SKM-1 treated with dmso at 0.1 percent for 144 hours (cell line): Measurements from ENCODE around the gene CDKL5.

Experiments used
- DNase-seq: peaks from one replicate; lab custom pipeline; 2025; ENCODE audit not compliant: unreplicated experiment; lab: John Stamatoyannopoulos, UW

Gene CDKL5

GRCh38 chrX:18643243-18643642, 217.8 kb downstream of the CDKL5 start:
- DNase-seq, result no peak

- no peak for DNase-seq
Observed at GRCh38 chrX:18643853-18644252, 218.4 kb downstream of the CDKL5 start.

- no peak for DNase-seq
Observed at GRCh38 chrX:18647621-18648020, 222.2 kb downstream of the CDKL5 start.

- no peak for DNase-seq
Observed at GRCh38 chrX:18649498-18649951, 224.1 kb downstream of the CDKL5 start.

GRCh38 chrX:18650662-18651061, 225.3 kb downstream of the CDKL5 start:
- DNase-seq, result no peak

GRCh38 chrX:18652636-18653035, 227.2 kb downstream of the CDKL5 start:
- DNase-seq, result no peak

GRCh38 chrX:18654875-18655836, 229.7 kb downstream of the CDKL5 start:
- DNase-seq, result no peak

GRCh38 chrX:18661273-18661672, 235.9 kb downstream of the CDKL5 start:
- no peak for DNase-seq

GRCh38 chrX:18664947-18665346, 239.5 kb downstream of the CDKL5 start:
- no peak for DNase-seq

- DNase-seq, result peak; percentile 36
Observed at GRCh38 chrX:18666614-18667013, 241.2 kb downstream of the CDKL5 start.

GRCh38 chrX:18668071-18668835, 242.8 kb downstream of the CDKL5 start:
- DNase-seq, result peak; percentile 33

GRCh38 chrX:18672008-18672407, 246.6 kb downstream of the CDKL5 start, which contains the start of gene RS1:
TSS of gene RS1 (minus strand) at chrX:18672108. CDS start at chrX:18672068, 40 bp downstream.
- DNase-seq, result no peak

- DNase-seq, result no peak
Observed at GRCh38 chrX:18674417-18674787, 249.0 kb downstream of the CDKL5 start.

- peak; percentile 67 for DNase-seq
Observed at GRCh38 chrX:18674788-18675735, 249.7 kb downstream of the CDKL5 start.

GRCh38 chrX:18676050-18676449, 250.6 kb downstream of the CDKL5 start:
- DNase-seq, result no peak

- DNase-seq, result no peak
Observed at GRCh38 chrX:18676470-18676869, 251.1 kb downstream of the CDKL5 start.

- DNase-seq, result no peak
Observed at GRCh38 chrX:18677161-18677869, 251.9 kb downstream of the CDKL5 start.

GRCh38 chrX:18681996-18682395, 256.6 kb downstream of the CDKL5 start:
- no peak for DNase-seq

- DNase-seq, result no peak
Observed at GRCh38 chrX:18682979-18683387, 257.6 kb downstream of the CDKL5 start.

GRCh38 chrX:18687856-18688495, 262.6 kb downstream of the CDKL5 start:
- peak; percentile 66 for DNase-seq
